AG04449 (cell line): ENCODE measurements around the gene ITGAL.
"Not testable (repeated sequence)": the region's sequence is repeated elsewhere in the genome, so short reads cannot be mapped to it uniquely, and the experiment has no call there.

ENCODE experiments used
- CTCF ChIA-PET: fragments of 350-600 bp; formaldehyde crosslinking; extraction: SDS; loops from one replicate; lab custom pipeline; 2021; ENCODE audit warnings: antibody characterized with exemption; lab: Yijun Ruan, JAX
- POLR2A ChIA-PET: fragments of 400-600, 350-600 bp; formaldehyde crosslinking; extraction: SDS; loops from one replicate; lab custom pipeline; 2020; ENCODE audit warnings: antibody characterized with exemption, inconsistent platforms; lab: Yijun Ruan, JAX
- DNase-seq: peaks from one replicate; pipeline ENCODE4 v3.0.0-alpha.2; 2010; ENCODE audit warnings: low read depth, low spot score
- H3K4me3 ChIP-seq: 2 replicates; pipeline ENCODE4 v1.5.1; 2011; ENCODE audit warnings: low read depth, mild to moderate bottlenecking, control low read depth, low read length
- CTCF ChIP-seq: IDR thresholded peaks from one replicate; pipeline ENCODE4 v1.5.1; 2011; ENCODE audit warnings: mild to moderate bottlenecking, moderate library complexity, low read length, control low read depth, inconsistent platforms; ENCODE audit not compliant: insufficient read depth; ENCODE audit errors: missing control alignments

Gene ITGAL

GRCh38 chr16:30474684-30475083, 2.1 kb downstream of the ITGAL start:
- no peak overlapping the region for H3K4me3 ChIP-seq
- DNase-seq, result no peak
- POLR2A ChIA-PET, result no interaction called here
- CTCF ChIA-PET, result interaction anchor here (2.1 kb wide), 1 partner anchor 25 kb away, joined by 7 read pairs; no protein-coding TSS in a partner anchor
- no peak for TF ChIP-seq CTCF

GRCh38 chr16:30476991-30477390, 4.4 kb downstream of the ITGAL start:
- ChIA-PET CTCF (interaction anchor here (2.1 kb wide), 1 partner anchor 27 kb away, joined by 7 read pairs; no protein-coding TSS in a partner anchor), POLR2A (no interaction called here)
- no peak for TF ChIP-seq CTCF
- H3K4me3 ChIP-seq, result no peak overlapping the region
- no peak for DNase-seq

GRCh38 chr16:30477773-30478172, 5.2 kb downstream of the ITGAL start:
- DNase-seq, POLR2A ChIA-PET, H3K4me3 ChIP-seq: not testable (repeated sequence)
- CTCF ChIA-PET, result interaction anchor here (0.7 kb wide), 1 partner anchor 205 kb away, joined by 3 read pairs; no protein-coding TSS in a partner anchor

GRCh38 chr16:30478766-30479478, 6.4 kb downstream of the ITGAL start:
- H3K4me3 ChIP-seq, result no peak overlapping the region
- no peak for DNase-seq
- ChIA-PET POLR2A (no interaction called here), CTCF (interaction anchor here (3.8 kb wide), 1 partner anchor 29 kb away, joined by 18 read pairs; no protein-coding TSS in a partner anchor)
- TF ChIP-seq CTCF, result no peak

- H3K4me3 ChIP-seq, result no peak overlapping the region
- no peak for DNase-seq
- ChIA-PET POLR2A (no interaction called here), CTCF (interaction anchor here (3.8 kb wide), 1 partner anchor 32 kb away, joined by 18 read pairs; no protein-coding TSS in a partner anchor)
- no peak for TF ChIP-seq CTCF
Observed at GRCh38 chr16:30481381-30481780, 8.8 kb downstream of the ITGAL start.

GRCh38 chr16:30482366-30482765, 9.8 kb downstream of the ITGAL start:
- POLR2A ChIA-PET, result no interaction called here
- H3K4me3 ChIP-seq, result no peak overlapping the region
- TF ChIP-seq CTCF, result no peak
- DNase-seq, result no peak
- CTCF ChIA-PET, result interaction anchor here (3.8 kb wide), 1 partner anchor 32 kb away, joined by 18 read pairs; no protein-coding TSS in a partner anchor
